ENCODE measurements around the gene ADAMTS13.
A peak's percentile ranks its signal among the peaks of the same experiment; 100 is the strongest.
"Not testable (repeated sequence)": the region's sequence is repeated elsewhere in the genome, so short reads cannot be mapped to it uniquely, and the experiment has no call there.

Gene ADAMTS13

GRCh38 chr9:133427658-133428348 lies 5.6 kb downstream of the ADAMTS13 start:
- no peak for DNase-seq

GRCh38 chr9:133428617-133429101 lies 6.5 kb downstream of the ADAMTS13 start:
- peak; percentile 24 for DNase-seq

- no peak for DNase-seq
Measured at GRCh38 chr9:133429214-133429613, 7.0 kb downstream of the ADAMTS13 start.

- peak; percentile 56 for DNase-seq
Measured at GRCh38 chr9:133429641-133430161, 7.5 kb downstream of the ADAMTS13 start.

GRCh38 chr9:133430244-133430643 lies 8.1 kb downstream of the ADAMTS13 start:
- DNase-seq: peak; percentile 35

- DNase-seq: no peak
Measured at GRCh38 chr9:133433351-133433843, 11.2 kb downstream of the ADAMTS13 start.

GRCh38 chr9:133436681-133437080 lies 14.5 kb downstream of the ADAMTS13 start:
- DNase-seq: no peak

- DNase-seq: no peak
Measured at GRCh38 chr9:133437753-133438531, 15.8 kb downstream of the ADAMTS13 start.

GRCh38 chr9:133439337-133439736 lies 17.2 kb downstream of the ADAMTS13 start:
- DNase-seq: no peak

GRCh38 chr9:133440874-133441273 lies 18.7 kb downstream of the ADAMTS13 start:
- DNase-seq: no peak

GRCh38 chr9:133441571-133441970 lies 19.4 kb downstream of the ADAMTS13 start:
- no peak for DNase-seq

GRCh38 chr9:133443248-133443647 lies 21.1 kb downstream of the ADAMTS13 start:
- no peak for DNase-seq

- no peak for DNase-seq
Measured at GRCh38 chr9:133443982-133444381, 21.8 kb downstream of the ADAMTS13 start.

- DNase-seq: no peak
Measured at GRCh38 chr9:133445293-133445969, 23.3 kb downstream of the ADAMTS13 start.

GRCh38 chr9:133448487-133448972 lies 26.4 kb downstream of the ADAMTS13 start:
- no peak for DNase-seq

- DNase-seq: no peak
Measured at GRCh38 chr9:133449760-133450159, 27.6 kb downstream of the ADAMTS13 start.

- not testable (repeated sequence) for DNase-seq
Measured at GRCh38 chr9:133451865-133452264, 29.7 kb downstream of the ADAMTS13 start.

GRCh38 chr9:133452562-133452961 lies 30.4 kb downstream of the ADAMTS13 start:
- no peak for DNase-seq

GRCh38 chr9:133453651-133454050 lies 31.5 kb downstream of the ADAMTS13 start:
- DNase-seq: no peak

GRCh38 chr9:133454325-133454724 lies 32.2 kb downstream of the ADAMTS13 start:
- DNase-seq: no peak

- no peak for DNase-seq
Measured at GRCh38 chr9:133454943-133455673, 32.9 kb downstream of the ADAMTS13 start.

GRCh38 chr9:133455936-133456335 lies 33.8 kb downstream of the ADAMTS13 start:
- DNase-seq: no peak

All from hematopoietic multipotent progenitor cell treated with erythropoietin and hydrocortisone succinate and interleukin-3 and kit ligand, for 4 days (in vitro differentiated cells).